DND-41 (cell line): ENCODE measurements around the gene TCEANC2.

Experiments used
- EZH2 ChIP-seq: IDR thresholded peaks from 3 replicates; pipeline ENCODE4 v1.6.1; 2012; ENCODE audit warnings: borderline replicate concordance, low read depth, mild to moderate bottlenecking, moderate library complexity, low read length, inconsistent platforms; ENCODE audit not compliant: severe bottlenecking
- TF ChIP-seq, protein P1 (sequence below): IDR thresholded peaks from 2 replicates; pipeline ENCODE4 v1.5.1; 2012; ENCODE audit warnings: borderline replicate concordance, low read length, moderate library complexity, mild to moderate bottlenecking; ENCODE audit not compliant: poor library complexity, severe bottlenecking; ENCODE audit errors: extremely low read depth

DNA sequence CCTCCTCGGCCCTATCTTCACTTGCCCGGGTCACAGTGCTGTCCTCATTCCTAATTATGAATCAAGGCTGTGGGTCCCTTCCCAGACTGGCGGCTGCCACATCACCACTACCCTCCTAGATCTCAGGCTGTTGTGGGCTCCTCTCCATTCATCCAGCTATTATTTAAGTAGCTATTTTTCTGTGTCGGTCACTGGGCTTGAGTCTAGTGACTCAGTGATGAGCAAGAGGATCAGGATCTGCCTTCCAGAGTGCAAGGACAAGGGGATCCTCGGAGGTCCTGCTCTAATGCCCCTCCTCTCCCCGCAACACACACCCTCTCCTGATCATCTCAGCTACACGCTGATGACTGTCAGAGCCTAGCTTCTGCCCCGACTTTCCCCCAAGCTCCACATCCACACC, 65.3 kb downstream of the TCEANC2 start:
- TF ChIP-seq, protein P1, sequence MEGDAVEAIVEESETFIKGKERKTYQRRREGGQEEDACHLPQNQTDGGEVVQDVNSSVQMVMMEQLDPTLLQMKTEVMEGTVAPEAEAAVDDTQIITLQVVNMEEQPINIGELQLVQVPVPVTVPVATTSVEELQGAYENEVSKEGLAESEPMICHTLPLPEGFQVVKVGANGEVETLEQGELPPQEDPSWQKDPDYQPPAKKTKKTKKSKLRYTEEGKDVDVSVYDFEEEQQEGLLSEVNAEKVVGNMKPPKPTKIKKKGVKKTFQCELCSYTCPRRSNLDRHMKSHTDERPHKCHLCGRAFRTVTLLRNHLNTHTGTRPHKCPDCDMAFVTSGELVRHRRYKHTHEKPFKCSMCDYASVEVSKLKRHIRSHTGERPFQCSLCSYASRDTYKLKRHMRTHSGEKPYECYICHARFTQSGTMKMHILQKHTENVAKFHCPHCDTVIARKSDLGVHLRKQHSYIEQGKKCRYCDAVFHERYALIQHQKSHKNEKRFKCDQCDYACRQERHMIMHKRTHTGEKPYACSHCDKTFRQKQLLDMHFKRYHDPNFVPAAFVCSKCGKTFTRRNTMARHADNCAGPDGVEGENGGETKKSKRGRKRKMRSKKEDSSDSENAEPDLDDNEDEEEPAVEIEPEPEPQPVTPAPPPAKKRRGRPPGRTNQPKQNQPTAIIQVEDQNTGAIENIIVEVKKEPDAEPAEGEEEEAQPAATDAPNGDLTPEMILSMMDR: no peak
- TF ChIP-seq EZH2: no peak
